ENCODE data around the gene NKX2-4.

NKX2-4 gene

GRCh38 chr20:21395051-21395665 is 2.2 kb downstream of the NKX2-4 start:
- Histone ChIP-seq H3K36me3 (peaks cover 8 to 18% (median 14%) of the 10 kb centered on the region in 11 experiments; a peak in 20 of 22 replicates), H3K27ac (no peak overlapping the region), H3K4me3 (no peak overlapping the region), H4K20me1 (peaks cover 0 to 6% (median 0%) of the 10 kb centered on the region in 11 experiments; a peak in 3 of 22 replicates), H3K27me3 (peaks cover 31 to 42% (median 35%) of the 10 kb centered on the region in 11 experiments), H3K4me1 (no peaks in the 10 kb centered on the region), H3K4me2 (no peak overlapping the region), H3K9ac (no peak overlapping the region), H3K9me3 (replicated peaks in 1 of 11) (peaks cover 25 to 33% (median 27%) of the 10 kb centered on the region in 11 experiments)
- TF ChIP-seq Cebpa-rat (IDR thresholded peaks at IDR 0.05): no peak

GRCh38 chr20:21394551-21394950 is 2.8 kb downstream of the NKX2-4 start:
- H3K9me3 ChIP-seq (replicated peaks in 1 of 11): peaks cover 25 to 33% (median 27%) of the 10 kb centered on the region in 11 experiments
- no peak overlapping the region for H3K4me2 ChIP-seq
- H3K9ac ChIP-seq: no peak overlapping the region
- no peak for TF ChIP-seq Cebpa-rat (IDR thresholded peaks at IDR 0.05)
- peaks cover 0 to 6% (median 0%) of the 10 kb centered on the region in 11 experiments; a peak in 3 of 22 replicates for H4K20me1 ChIP-seq
- H3K4me1 ChIP-seq: no peaks in the 10 kb centered on the region
- no peak overlapping the region for H3K27ac ChIP-seq
- H3K27me3 ChIP-seq: peaks cover 29 to 39% (median 31%) of the 10 kb centered on the region in 11 experiments
- no peak overlapping the region for H3K4me3 ChIP-seq
- peaks cover 12 to 23% (median 20%) of the 10 kb centered on the region in 11 experiments; a peak in 20 of 22 replicates for H3K36me3 ChIP-seq

GRCh38 chr20:21393816-21394519 is 3.4 kb downstream of the NKX2-4 start:
- Histone ChIP-seq H3K4me3 (no peak overlapping the region), H3K4me1 (no peaks in the 10 kb centered on the region), H3K27me3 (peaks cover 24 to 35% (median 28%) of the 10 kb centered on the region in 11 experiments), H3K4me2 (no peak overlapping the region), H3K9me3 (replicated peaks in 1 of 11) (peaks cover 25 to 33% (median 27%) of the 10 kb centered on the region in 11 experiments), H3K9ac (no peak overlapping the region), H4K20me1 (peaks cover 0 to 6% (median 0%) of the 10 kb centered on the region in 11 experiments; a peak in 3 of 22 replicates), H3K36me3 (peaks cover 18 to 29% (median 26%) of the 10 kb centered on the region in 11 experiments; a peak in 20 of 22 replicates), H3K27ac (no peak overlapping the region)
- no peak for TF ChIP-seq Cebpa-rat (IDR thresholded peaks at IDR 0.05)

GRCh38 chr20:21393166-21393565 is 4.2 kb downstream of the NKX2-4 start:
- Histone ChIP-seq H3K9me3 (replicated peaks in 1 of 11) (peaks cover 25 to 33% (median 27%) of the 10 kb centered on the region in 11 experiments), H3K36me3 (peaks cover 25 to 37% (median 34%) of the 10 kb centered on the region in 11 experiments; a peak in 20 of 22 replicates), H3K4me1 (no peaks in the 10 kb centered on the region), H3K4me2 (no peak overlapping the region), H3K4me3 (no peak overlapping the region), H4K20me1 (peaks cover 0 to 10% (median 0%) of the 10 kb centered on the region in 11 experiments; a peak in 4 of 22 replicates), H3K27ac (no peak overlapping the region), H3K27me3 (peaks cover 16 to 27% (median 20%) of the 10 kb centered on the region in 11 experiments), H3K9ac (no peak overlapping the region)
- TF ChIP-seq Cebpa-rat (IDR thresholded peaks at IDR 0.05): no peak

- Histone ChIP-seq H4K20me1 (peaks cover 0 to 10% (median 0%) of the 10 kb centered on the region in 11 experiments; a peak in 5 of 22 replicates), H3K27me3 (peaks cover 4 to 15% (median 8%) of the 10 kb centered on the region in 11 experiments; a peak in 21 of 22 replicates), H3K9me3 (replicated peaks in 1 of 11) (peaks cover 15 to 21% (median 16%) of the 10 kb centered on the region in 11 experiments), H3K27ac (no peak overlapping the region), H3K4me1 (no peaks in the 10 kb centered on the region), H3K36me3 (peaks cover 37 to 49% (median 46%) of the 10 kb centered on the region in 11 experiments), H3K4me2 (no peak overlapping the region), H3K9ac (no peak overlapping the region), H3K4me3 (no peak overlapping the region)
- no peak for TF ChIP-seq Cebpa-rat (IDR thresholded peaks at IDR 0.05)
These were observed 5.4 kb downstream of the NKX2-4 start for GRCh38 chr20:21391972-21392352.

GRCh38 chr20:21391185-21391971 is 5.9 kb downstream of the NKX2-4 start:
- H3K27me3 ChIP-seq: peaks cover 0 to 9% (median 2%) of the 10 kb centered on the region in 11 experiments; a peak in 13 of 22 replicates
- H3K4me2 ChIP-seq: no peak overlapping the region
- no peak overlapping the region for H3K9ac ChIP-seq
- no peak overlapping the region for H3K27ac ChIP-seq
- H3K4me3 ChIP-seq: no peak overlapping the region
- H3K36me3 ChIP-seq: peaks cover 43 to 55% (median 51%) of the 10 kb centered on the region in 11 experiments
- H4K20me1 ChIP-seq: peaks cover 0 to 10% (median 0%) of the 10 kb centered on the region in 11 experiments; a peak in 5 of 22 replicates
- no peak for TF ChIP-seq Cebpa-rat (IDR thresholded peaks at IDR 0.05)
- peaks cover 9 to 15% (median 10%) of the 10 kb centered on the region in 11 experiments for H3K9me3 ChIP-seq (replicated peaks in 1 of 11)
- no peaks in the 10 kb centered on the region for H3K4me1 ChIP-seq

- H3K4me3 ChIP-seq: no peak overlapping the region
- no peak overlapping the region for H3K27ac ChIP-seq
- peaks cover 0 to 3% (median 0%) of the 10 kb centered on the region in 11 experiments; a peak in 5 of 22 replicates for H3K27me3 ChIP-seq
- no peaks in the 10 kb centered on the region for H3K4me1 ChIP-seq
- no peak overlapping the region for H3K4me2 ChIP-seq
- no peak overlapping the region for H3K9ac ChIP-seq
- peaks cover 49 to 61% (median 58%) of the 10 kb centered on the region in 11 experiments for H3K36me3 ChIP-seq
- TF ChIP-seq Cebpa-rat (IDR thresholded peaks at IDR 0.05): no peak
- peaks cover 3 to 9% (median 4%) of the 10 kb centered on the region in 11 experiments for H3K9me3 ChIP-seq (replicated peaks in 1 of 11)
- peaks cover 0 to 10% (median 0%) of the 10 kb centered on the region in 11 experiments; a peak in 5 of 22 replicates for H4K20me1 ChIP-seq
These were observed 6.6 kb downstream of the NKX2-4 start for GRCh38 chr20:21390768-21391167.

- 0 out of 22 replicates have a peak, but pooled peaks cover 0 to 5% (median 0%) of the 10 kb centered on the region in 11 experiments for H3K9me3 ChIP-seq (replicated peaks in 1 of 11)
- H3K4me2 ChIP-seq: no peak overlapping the region
- H3K4me1 ChIP-seq: no peaks in the 10 kb centered on the region
- H3K9ac ChIP-seq: no peak overlapping the region
- H4K20me1 ChIP-seq: peaks cover 0 to 13% (median 0%) of the 10 kb centered on the region in 11 experiments; a peak in 6 of 22 replicates
- no peak for TF ChIP-seq Cebpa-rat (IDR thresholded peaks at IDR 0.05)
- H3K27me3 ChIP-seq: no peaks in the 10 kb centered on the region
- H3K4me3 ChIP-seq: no peak overlapping the region
- H3K27ac ChIP-seq: no peak overlapping the region
- peaks cover 60 to 74% (median 71%) of the 10 kb centered on the region in 11 experiments for H3K36me3 ChIP-seq
These were observed 8.0 kb downstream of the NKX2-4 start for GRCh38 chr20:21389368-21389767.
